Bronchial epithelial cell (primary cell): Measurements from ENCODE around the gene GLS. TPM values are rescaled to one million over a fixed set of nuclear protein-coding genes. Genes with fewer than 3 reads are reported as not detected.
A peak's percentile ranks its signal among the peaks of the same experiment; 100 is the strongest.
"Not testable (repeated sequence)": the region's sequence is repeated elsewhere in the genome, so short reads cannot be mapped to it uniquely, and the experiment has no call there.

Source experiments
- DNase-seq: peaks from one replicate; pipeline ENCODE4 v3.0.0-alpha.2; 2010; ENCODE audit warnings: low read depth
- FAIRE-seq: peaks from 2 replicates; lab custom pipeline; 2011; peaks lifted over from hg19 to GRCh38; lab: Jason Lieb, UNC
- H3K27me3 ChIP-seq: 2 replicates; pipeline ENCODE4 v1.5.1; 2011; ENCODE audit warnings: low read length; ENCODE audit not compliant: control insufficient read depth, insufficient read depth
- H3K36me3 ChIP-seq: 2 replicates; pipeline ENCODE4 v1.5.1; 2011; ENCODE audit warnings: low read length; ENCODE audit not compliant: control insufficient read depth, insufficient read depth
- H3K4me3 ChIP-seq: 2 replicates; pipeline ENCODE4 v1.5.1; 2011; ENCODE audit warnings: mild to moderate bottlenecking, low read depth, low read length, control low read depth
- CTCF ChIP-seq: IDR thresholded peaks from 2 replicates; pipeline ENCODE4 v1.5.1; 2011; ENCODE audit warnings: mild to moderate bottlenecking, moderate library complexity, low read length, control low read depth, inconsistent platforms; ENCODE audit not compliant: insufficient read depth, severe bottlenecking
- total RNA-seq: library from RNA; depleted of rRNA; stranded (reverse); fragments of >200 nt; gene quantifications from 2 replicates; pipeline ENCODE4 v1.2.1, GENCODE V29; 2014

GLS gene
- total RNA-seq, 1 donor from 2014 or later = 103 TPM

GRCh38 chr2:190882411-190882766 is 1.8 kb downstream of the GLS start:
- no peak for FAIRE-seq

GRCh38 chr2:190882856-190883582 is 2.4 kb downstream of the GLS start:
- Histone ChIP-seq H3K27me3 (no peaks in the 10 kb centered on the region), H3K4me3 (peak overlapping the region; percentile 89), H3K36me3 (no peaks in the 10 kb centered on the region)
- DNase-seq (peak; percentile 35), FAIRE-seq (no peak)
- TF ChIP-seq CTCF = no peak

More at GRCh38 chr2:190882411-190882766, 1.8 kb downstream of the GLS start:
- H3K4me3 ChIP-seq = peak overlapping the region; percentile 89
- TF ChIP-seq CTCF = no peak
- no peaks in the 10 kb centered on the region for H3K36me3 ChIP-seq
- no peak for DNase-seq
- H3K27me3 ChIP-seq = no peaks in the 10 kb centered on the region

GRCh38 chr2:190885844-190886243 is 5.2 kb downstream of the GLS start:
- not testable (repeated sequence) for FAIRE-seq, DNase-seq, H3K27me3 ChIP-seq, H3K4me3 ChIP-seq, H3K36me3 ChIP-seq

GRCh38 chr2:190887089-190887488 is 6.5 kb downstream of the GLS start:
- TF ChIP-seq CTCF = no peak
- no peaks in the 10 kb centered on the region for H3K36me3 ChIP-seq
- no peak for FAIRE-seq
- DNase-seq = peak; percentile 65
- H3K27me3 ChIP-seq = no peaks in the 10 kb centered on the region
- H3K4me3 ChIP-seq = no peak overlapping the region

- H3K36me3 ChIP-seq = no peaks in the 10 kb centered on the region
- H3K27me3 ChIP-seq = no peaks in the 10 kb centered on the region
- H3K4me3 ChIP-seq = no peak overlapping the region
- no peak for DNase-seq
- TF ChIP-seq CTCF = no peak
- no peak for FAIRE-seq
Measured at GRCh38 chr2:190888449-190888848, 7.8 kb downstream of the GLS start.

- H3K4me3 ChIP-seq = no peak overlapping the region
- no peak for DNase-seq
- no peak for FAIRE-seq
- no peak for TF ChIP-seq CTCF
- H3K27me3 ChIP-seq = no peaks in the 10 kb centered on the region
- H3K36me3 ChIP-seq = no peaks in the 10 kb centered on the region
Measured at GRCh38 chr2:190889175-190889943, 8.7 kb downstream of the GLS start.
